Testis (tissue), 3 donors: ENCODE measurements around the gene FARS2. TPM values are rescaled to one million over a fixed set of nuclear protein-coding genes. Genes with fewer than 3 reads are reported as not detected.

Experiments
- DNase-seq: peaks from one replicate; pipeline ENCODE4 v3.0.0-alpha.2; 2019
- H3K27ac ChIP-seq, 2 donors: fragments of 200-600 bp; sonication (generic); one replicate each; pipeline ENCODE4 v1.5.1; 2019
- H3K27me3 ChIP-seq: fragments of 200-600 bp; sonication (generic); one replicate; pipeline ENCODE4 v1.5.1; 2019
- H3K36me3 ChIP-seq: fragments of 200-600 bp; sonication (generic); one replicate; pipeline ENCODE4 v1.5.1; 2017; ENCODE audit warnings: low read depth; ENCODE audit errors: missing control alignments
- H3K4me1 ChIP-seq: fragments of 200-600 bp; sonication (generic); one replicate; pipeline ENCODE4 v1.5.1; 2019
- H3K4me3 ChIP-seq, 2 donors: fragments of 200-600 bp; sonication (generic); one replicate each; pipeline ENCODE4 v1.5.1; 2017 to 2019
- H3K9me3 ChIP-seq: fragments of 200-600 bp; sonication (generic); one replicate; pipeline ENCODE4 v1.5.1; 2017
- CTCF ChIP-seq, 3 experiments: fragments of 450-650 bp in 2 of 3; fragments of 200-600 bp in 1 of 3; sonication (generic) in 1 of 3; IDR thresholded peaks; one replicate each; pipeline ENCODE4 v1.5.1; 2016 to 2019; ENCODE audit warnings: antibody characterized with exemption in 3 of 3, mild to moderate bottlenecking in 2 of 3, moderate library complexity in 1 of 3
- POLR2A ChIP-seq: fragments of 450-650 bp; IDR thresholded peaks from one replicate; pipeline ENCODE4 v1.6.1; 2017; ENCODE audit warnings: antibody characterized with exemption, mild to moderate bottlenecking, moderate library complexity
- WGBS, 2 donors: methylation state at CpG; one replicate each; pipeline ENCODE4 v1.1.5; 2018; 5-methylcytosine and 5-hydroxymethylcytosine counted together
- intact Hi-C: fragments of 100-400 bp; cut with DNase I; formaldehyde crosslinking; loops from one replicate; pipeline ENCODE4 v1.15.1; 2023; ENCODE audit warnings: low total_unique reads
- polyA plus RNA-seq: library from polyadenylated mRNA; stranded (reverse); fragments of 350-450 nt; fragmentation: Illumina TruSeq; extraction: RNeasy Lipid Tissue Mini Kit (QIAGEN cat#74804); gene quantifications from one replicate; pipeline ENCODE4 v1.2.3, GENCODE V29; 2014; ENCODE audit warnings: low read depth, low replicate concordance; ENCODE audit not compliant: insufficient read depth
- total RNA-seq, 2 donors: library from RNA; depleted of rRNA; stranded (reverse); fragments of >200 nt; gene quantifications; one replicate each; pipeline ENCODE4 v1.2.3, GENCODE V29; 2016

FARS2 gene
- total and polyA plus RNA-seq, 3 donors from 2014 or later = 15.4 to 26.8 (median 22.1) TPM

- Histone ChIP-seq H3K4me1 (no peaks in the 10 kb centered on the region), H3K9me3 (no peaks in the 10 kb centered on the region), H3K27me3 (no peaks in the 10 kb centered on the region), H3K27ac (no peak overlapping the region), H3K36me3 (no peaks in the 10 kb centered on the region), H3K4me3 (no peak overlapping the region)
- TF ChIP-seq POLR2A (no peak), CTCF (IDR thresholded peaks at IDR 0.05) (no peak)
- intact Hi-C loops = no loop called here
- DNase-seq = no peak
- 87 to 91% methylated on average over 5 of the region's 5 CpGs for WGBS, 2 donors
These were observed 192.2 kb downstream of the FARS2 start for GRCh38 chr6:5453546-5453945.

- H3K27ac ChIP-seq = no peak overlapping the region
- WGBS, 2 donors = 68 to 89% methylated on average over 4 of the region's 4 CpGs
- no peak for DNase-seq
- H3K36me3 ChIP-seq = no peaks in the 10 kb centered on the region
- TF ChIP-seq POLR2A = no peak
- no peak for TF ChIP-seq CTCF (IDR thresholded peaks at IDR 0.05)
- intact Hi-C loops = no loop called here
- H3K9me3 ChIP-seq = no peaks in the 10 kb centered on the region
- no peaks in the 10 kb centered on the region for H3K27me3 ChIP-seq
- no peak overlapping the region for H3K4me3 ChIP-seq
- no peaks in the 10 kb centered on the region for H3K4me1 ChIP-seq
These were observed 193.8 kb downstream of the FARS2 start for GRCh38 chr6:5455142-5455541.

GRCh38 chr6:5457041-5457440 lies 195.7 kb downstream of the FARS2 start:
- intact Hi-C loops = no loop called here
- H3K4me1 ChIP-seq = no peaks in the 10 kb centered on the region
- WGBS, 2 donors = 83 to 87% methylated on average over 9 of the region's 9 CpGs
- no peaks in the 10 kb centered on the region for H3K27me3 ChIP-seq
- H3K36me3 ChIP-seq = no peaks in the 10 kb centered on the region
- H3K4me3 ChIP-seq = no peak overlapping the region
- no peak overlapping the region for H3K27ac ChIP-seq
- TF ChIP-seq CTCF (IDR thresholded peaks at IDR 0.05) (no peak), POLR2A (no peak)
- H3K9me3 ChIP-seq = no peaks in the 10 kb centered on the region
- no peak for DNase-seq

GRCh38 chr6:5457983-5458683 lies 196.8 kb downstream of the FARS2 start:
- no peaks in the 10 kb centered on the region for H3K27me3 ChIP-seq
- TF ChIP-seq POLR2A = no peak
- no peak for TF ChIP-seq CTCF (IDR thresholded peaks at IDR 0.05)
- no peak for DNase-seq
- H3K27ac ChIP-seq = no peak overlapping the region
- no peaks in the 10 kb centered on the region for H3K4me1 ChIP-seq
- H3K36me3 ChIP-seq = no peaks in the 10 kb centered on the region
- no peaks in the 10 kb centered on the region for H3K9me3 ChIP-seq
- H3K4me3 ChIP-seq = no peak overlapping the region
- 87 to 90% methylated on average over 8 to 9 of the region's 9 CpGs for WGBS, 2 donors
- intact Hi-C loops = no loop called here

GRCh38 chr6:5459346-5459745 lies 198.0 kb downstream of the FARS2 start:
- Histone ChIP-seq H3K4me1 (no peaks in the 10 kb centered on the region), H3K36me3 (no peaks in the 10 kb centered on the region), H3K9me3 (no peaks in the 10 kb centered on the region), H3K27ac (no peak overlapping the region), H3K27me3 (no peaks in the 10 kb centered on the region), H3K4me3 (no peak overlapping the region)
- no peak for TF ChIP-seq POLR2A
- TF ChIP-seq CTCF (IDR thresholded peaks at IDR 0.05) = no peak
- WGBS, 2 donors = 79 to 87% methylated on average over 5 of the region's 5 CpGs
- DNase-seq = no peak
- intact Hi-C loops = no loop called here
